ENCODE measurements around the gene RSPH1.

GRCh38 chr21:42533963-42534355, 37.9 kb upstream of the RSPH1 start:
- TF ChIP-seq CTCF (IDR thresholded peaks at IDR 0.05; ENCODE audit: low read depth, low read length, poor library complexity, severe bottlenecking): no peak
- TF ChIP-seq EZH2phosphoT487 (IDR thresholded peaks at IDR 0.05; ENCODE audit: borderline replicate concordance, low read length): no peak
